ENCODE measurements around the gene TCERG1L. TPM values are rescaled to one million over a fixed set of nuclear protein-coding genes. Genes with fewer than 3 reads are reported as not detected.

The TCERG1L gene
- total RNA-seq, 2 donors from 2014 or later, result 1.6 to 4.5 TPM

GRCh38 chr10:131219584-131219886, 92.0 kb downstream of the TCERG1L start:
- Mint-ChIP-seq H3K9me3 (no peaks in the 10 kb centered on the region), H3K4me3 (no peak overlapping the region), H3K4me1 (peaks cover 2% of the 10 kb centered on the region), H3K27me3 (ENCODE audit: insufficient read depth) (no peaks in the 10 kb centered on the region), H3K36me3 (ENCODE audit: low read depth) (no peaks in the 10 kb centered on the region), H3K27ac (no peak overlapping the region)
- H3K9ac ChIP-seq (ENCODE audit: extremely low read depth, low read length, poor library complexity, severe bottlenecking), result no peak overlapping the region
- no peaks in the 10 kb centered on the region for H3K9me3 ChIP-seq (ENCODE audit: control insufficient read depth, low read length)
- TF ChIP-seq, protein P1, sequence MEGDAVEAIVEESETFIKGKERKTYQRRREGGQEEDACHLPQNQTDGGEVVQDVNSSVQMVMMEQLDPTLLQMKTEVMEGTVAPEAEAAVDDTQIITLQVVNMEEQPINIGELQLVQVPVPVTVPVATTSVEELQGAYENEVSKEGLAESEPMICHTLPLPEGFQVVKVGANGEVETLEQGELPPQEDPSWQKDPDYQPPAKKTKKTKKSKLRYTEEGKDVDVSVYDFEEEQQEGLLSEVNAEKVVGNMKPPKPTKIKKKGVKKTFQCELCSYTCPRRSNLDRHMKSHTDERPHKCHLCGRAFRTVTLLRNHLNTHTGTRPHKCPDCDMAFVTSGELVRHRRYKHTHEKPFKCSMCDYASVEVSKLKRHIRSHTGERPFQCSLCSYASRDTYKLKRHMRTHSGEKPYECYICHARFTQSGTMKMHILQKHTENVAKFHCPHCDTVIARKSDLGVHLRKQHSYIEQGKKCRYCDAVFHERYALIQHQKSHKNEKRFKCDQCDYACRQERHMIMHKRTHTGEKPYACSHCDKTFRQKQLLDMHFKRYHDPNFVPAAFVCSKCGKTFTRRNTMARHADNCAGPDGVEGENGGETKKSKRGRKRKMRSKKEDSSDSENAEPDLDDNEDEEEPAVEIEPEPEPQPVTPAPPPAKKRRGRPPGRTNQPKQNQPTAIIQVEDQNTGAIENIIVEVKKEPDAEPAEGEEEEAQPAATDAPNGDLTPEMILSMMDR (conservative IDR thresholded peaks at IDR 0.05), result no peak
- DNase-seq, result no peak
- H3K4me3 ChIP-seq (ENCODE audit: low read length), result no peak overlapping the region
- no peaks in the 10 kb centered on the region for H3K4me1 ChIP-seq (ENCODE audit: control insufficient read depth, insufficient read depth, low read length)
- WGBS, 2 experiments (ENCODE audit: insufficient coverage in 1 of 2, insufficient read length in 1 of 2), result 95% methylated on average over 10 of the region's 10 CpGs
- H3K36me3 ChIP-seq (ENCODE audit: control insufficient read depth, insufficient read depth, low read length), result no peaks in the 10 kb centered on the region
- no peaks in the 10 kb centered on the region for H3K27me3 ChIP-seq (ENCODE audit: control insufficient read depth, insufficient read depth, low read length, poor library complexity, severe bottlenecking)
- H3K27ac ChIP-seq (ENCODE audit: low read depth, low read length), result no peak overlapping the region

GRCh38 chr10:131218811-131219583, 92.5 kb downstream of the TCERG1L start:
- Histone ChIP-seq H3K4me1 (ENCODE audit: control insufficient read depth, insufficient read depth, low read length) (no peaks in the 10 kb centered on the region), H3K36me3 (ENCODE audit: control insufficient read depth, insufficient read depth, low read length) (no peaks in the 10 kb centered on the region), H3K9ac (ENCODE audit: extremely low read depth, low read length, poor library complexity, severe bottlenecking) (no peak overlapping the region), H3K27ac (ENCODE audit: low read depth, low read length) (no peak overlapping the region), H3K9me3 (ENCODE audit: control insufficient read depth, low read length) (no peaks in the 10 kb centered on the region), H3K27me3 (ENCODE audit: control insufficient read depth, insufficient read depth, low read length, poor library complexity, severe bottlenecking) (no peaks in the 10 kb centered on the region), H3K4me3 (ENCODE audit: low read length) (no peak overlapping the region)
- peaks cover 2% of the 10 kb centered on the region for H3K4me1 Mint-ChIP-seq
- no peaks in the 10 kb centered on the region for H3K27me3 Mint-ChIP-seq (ENCODE audit: insufficient read depth)
- WGBS, 2 experiments (ENCODE audit: insufficient coverage in 1 of 2, insufficient read length in 1 of 2), result 90 to 98% methylated on average over 11 to 17 of the region's 17 CpGs
- DNase-seq, result no peak
- no peaks in the 10 kb centered on the region for H3K9me3 Mint-ChIP-seq
- no peak overlapping the region for H3K4me3 Mint-ChIP-seq
- no peak overlapping the region for H3K27ac Mint-ChIP-seq
- TF ChIP-seq, protein P1 (conservative IDR thresholded peaks at IDR 0.05), result no peak
- no peaks in the 10 kb centered on the region for H3K36me3 Mint-ChIP-seq (ENCODE audit: low read depth)

GRCh38 chr10:131216681-131217230, 94.8 kb downstream of the TCERG1L start:
- Mint-ChIP-seq H3K9me3 (no peaks in the 10 kb centered on the region), H3K4me3 (no peak overlapping the region), H3K4me1 (peaks cover 2% of the 10 kb centered on the region), H3K36me3 (ENCODE audit: low read depth) (no peaks in the 10 kb centered on the region), H3K27ac (no peak overlapping the region), H3K27me3 (ENCODE audit: insufficient read depth) (no peaks in the 10 kb centered on the region)
- Histone ChIP-seq H3K9me3 (ENCODE audit: control insufficient read depth, low read length) (no peaks in the 10 kb centered on the region), H3K36me3 (ENCODE audit: control insufficient read depth, insufficient read depth, low read length) (no peaks in the 10 kb centered on the region), H3K9ac (ENCODE audit: extremely low read depth, low read length, poor library complexity, severe bottlenecking) (no peak overlapping the region), H3K4me3 (ENCODE audit: low read length) (no peak overlapping the region), H3K27ac (ENCODE audit: low read depth, low read length) (no peak overlapping the region), H3K4me1 (ENCODE audit: control insufficient read depth, insufficient read depth, low read length) (no peaks in the 10 kb centered on the region), H3K27me3 (ENCODE audit: control insufficient read depth, insufficient read depth, low read length, poor library complexity, severe bottlenecking) (no peaks in the 10 kb centered on the region)
- 92 to 94% methylated on average over 2 to 9 of the region's 9 CpGs for WGBS, 2 experiments (ENCODE audit: insufficient coverage in 1 of 2, insufficient read length in 1 of 2)
- TF ChIP-seq, protein P1 (conservative IDR thresholded peaks at IDR 0.05), result no peak
- DNase-seq, result no peak

All from endodermal cell (in vitro differentiated cells).